HEK293T (cell line): ENCODE measurements around the gene MIDN.

Source experiments
- CTCF ChIA-PET: fragments of 350-600 bp; formaldehyde crosslinking; extraction: SDS; loops from one replicate; lab custom pipeline; 2021; ENCODE audit warnings: antibody characterized with exemption, inconsistent platforms; lab: Yijun Ruan, JAX
- POLR2A ChIA-PET: fragments of 350-600 bp; formaldehyde crosslinking; extraction: SDS; loops from one replicate; lab custom pipeline; 2020; ENCODE audit warnings: antibody characterized with exemption, inconsistent platforms; lab: Yijun Ruan, JAX
- DNase-seq: peaks from one replicate; pipeline ENCODE4 v3.0.0; 2012; ENCODE audit warnings: mixed read lengths; ENCODE audit errors: extremely low spot score
- ARNT ChIP-seq: fragments of 450-650 bp; IDR thresholded peaks from 2 replicates; pipeline ENCODE4 v1.6.1; 2017; ENCODE audit warnings: mild to moderate bottlenecking
- BHLHE40 ChIP-seq: fragments of 450-650 bp; IDR thresholded peaks from 2 replicates; pipeline ENCODE4 v1.6.1; 2016; ENCODE audit warnings: mild to moderate bottlenecking, moderate library complexity, borderline replicate concordance
- CTBP1 ChIP-seq: fragments of 450-650 bp; IDR thresholded peaks from 2 replicates; pipeline ENCODE4 v1.6.1; 2016; ENCODE audit warnings: borderline replicate concordance
- ELF4 ChIP-seq: fragments of 450-650 bp; IDR thresholded peaks from 2 replicates; pipeline ENCODE4 v1.6.1; 2017; ENCODE audit warnings: antibody characterized with exemption
- FOXA1 ChIP-seq: fragments of 450-650 bp; IDR thresholded peaks from 2 replicates; pipeline ENCODE4 v1.6.1; 2016; ENCODE audit warnings: mild to moderate bottlenecking
- FOXK2 ChIP-seq: fragments of 450-650 bp; IDR thresholded peaks from 2 replicates; pipeline ENCODE4 v1.6.1; 2016; ENCODE audit warnings: mild to moderate bottlenecking
- FOXM1 ChIP-seq: fragments of 450-650 bp; IDR thresholded peaks from 2 replicates; pipeline ENCODE4 v1.6.1; 2017; ENCODE audit warnings: mild to moderate bottlenecking, borderline replicate concordance
- HDGF ChIP-seq: fragments of 450-650 bp; IDR thresholded peaks from 2 replicates; pipeline ENCODE4 v1.6.1; 2017; ENCODE audit warnings: antibody characterized with exemption, borderline replicate concordance
- L3MBTL2 ChIP-seq: fragments of 450-650 bp; conservative IDR thresholded peaks from 2 replicates; pipeline ENCODE4 v1.6.1; 2016; ENCODE audit warnings: mild to moderate bottlenecking
- LEF1 ChIP-seq: fragments of 450-650 bp; IDR thresholded peaks from 2 replicates; pipeline ENCODE4 v1.6.1; 2017; ENCODE audit warnings: mild to moderate bottlenecking, borderline replicate concordance
- NFRKB ChIP-seq: fragments of 450-650 bp; IDR thresholded peaks from 2 replicates; pipeline ENCODE4 v1.6.1; 2016; ENCODE audit warnings: mild to moderate bottlenecking, moderate library complexity
- PKNOX1 ChIP-seq: fragments of 450-650 bp; IDR thresholded peaks from 2 replicates; pipeline ENCODE4 v1.6.1; 2016
- SP1 ChIP-seq: fragments of 450-650 bp; IDR thresholded peaks from 2 replicates; pipeline ENCODE4 v1.6.1; 2017
- SUZ12 ChIP-seq: fragments of 450-650 bp; IDR thresholded peaks from 2 replicates; pipeline ENCODE4 v1.6.1; 2016; ENCODE audit warnings: mild to moderate bottlenecking
- TARDBP ChIP-seq: fragments of 450-650 bp; IDR thresholded peaks from 2 replicates; pipeline ENCODE4 v1.6.1; 2016
- ZNF384 ChIP-seq: fragments of 450-650 bp; IDR thresholded peaks from 2 replicates; pipeline ENCODE4 v1.6.1; 2016

MIDN gene

GRCh38 chr19:1225440-1226226 is 22.8 kb upstream of the MIDN start:
- POLR2A ChIA-PET: interaction anchor here (0.7 to 1.1 kb wide), 2 partner anchors 27 to 43 kb away, joined by 3 to 6 read pairs; no protein-coding TSS in a partner anchor
- CTCF ChIA-PET: no interaction called here
- DNase-seq: no peak
- no peak for TF ChIP-seq SP1
- no peak for TF ChIP-seq TARDBP
- no peak for TF ChIP-seq L3MBTL2
- no peak for TF ChIP-seq NFRKB
- no peak for TF ChIP-seq PKNOX1
- TF ChIP-seq ELF4: no peak
- TF ChIP-seq FOXK2: no peak
- no peak for TF ChIP-seq ZNF384
- TF ChIP-seq LEF1: no peak
- no peak for TF ChIP-seq FOXM1
- TF ChIP-seq FOXA1: no peak
- no peak for TF ChIP-seq CTBP1

- CTCF ChIA-PET: no interaction called here
- no peak for DNase-seq
- POLR2A ChIA-PET: interaction anchor here (0.7 kb wide), 1 partner anchor 27 kb away, joined by 3 read pairs; no protein-coding TSS in a partner anchor
- no peak for TF ChIP-seq ELF4
- no peak for TF ChIP-seq ARNT
- TF ChIP-seq BHLHE40: no peak
- no peak for TF ChIP-seq LEF1
- TF ChIP-seq SUZ12: no peak
- no peak for TF ChIP-seq NFRKB
Observed at GRCh38 chr19:1226227-1226518, 22.2 kb upstream of the MIDN start.

- CTCF ChIA-PET: no interaction called here
- DNase-seq: no peak
- TF ChIP-seq SUZ12: no peak
- TF ChIP-seq L3MBTL2: no peak
- no peak for TF ChIP-seq HDGF
- no peak for TF ChIP-seq TARDBP
- TF ChIP-seq ARNT: no peak
- no peak for TF ChIP-seq ZNF384
- no peak for TF ChIP-seq FOXK2
- TF ChIP-seq CTBP1: no peak
- no peak for TF ChIP-seq NFRKB
- TF ChIP-seq ELF4: no peak
- no peak for TF ChIP-seq LEF1
- TF ChIP-seq SP1: no peak
- TF ChIP-seq FOXA1: no peak
- TF ChIP-seq BHLHE40: no peak
- no peak for TF ChIP-seq PKNOX1
- TF ChIP-seq FOXM1: no peak
- POLR2A ChIA-PET: interaction anchor here (0.7 kb wide), 1 partner anchor 26 kb away, joined by 3 read pairs; no protein-coding TSS in a partner anchor
Observed at GRCh38 chr19:1226522-1227303, 21.7 kb upstream of the MIDN start.

- POLR2A ChIA-PET: no interaction called here
- TF ChIP-seq SUZ12 (no peak), SP1 (no peak), ZNF384 (no peak), TARDBP (no peak), NFRKB (no peak), L3MBTL2 (no peak), HDGF (no peak), FOXA1 (no peak), LEF1 (no peak), BHLHE40 (no peak), FOXK2 (no peak), CTBP1 (no peak), ELF4 (no peak), ARNT (no peak), PKNOX1 (no peak), FOXM1 (no peak)
- no peak for DNase-seq
- CTCF ChIA-PET: no interaction called here
Observed at GRCh38 chr19:1227304-1228054, 20.9 kb upstream of the MIDN start.

GRCh38 chr19:1228161-1228957 is 20.0 kb upstream of the MIDN start:
- no peak for TF ChIP-seq FOXM1
- TF ChIP-seq FOXA1: no peak
- no peak for TF ChIP-seq LEF1
- TF ChIP-seq CTBP1: no peak
- no peak for TF ChIP-seq FOXK2
- TF ChIP-seq HDGF: no peak
- TF ChIP-seq NFRKB: no peak
- TF ChIP-seq PKNOX1: no peak
- TF ChIP-seq ARNT: no peak
- no peak for DNase-seq
- ChIA-PET CTCF (no interaction called here), POLR2A (no interaction called here)
